GM20431 (cell line): ENCODE measurements around the gene TEX44.
"Not testable (repeated sequence)": the region's sequence is repeated elsewhere in the genome, so short reads cannot be mapped to it uniquely, and the experiment has no call there.

Experiments
- in situ Hi-C: fragments of 300-500 bp; cut with MseI, MboI; formaldehyde crosslinking; loops from one replicate; pipeline ENCODE4 v1.15.0; 2020; ENCODE audit warnings: low sequenced_read_pairs; ENCODE audit not compliant: unreplicated experiment

TEX44 gene

DNA sequence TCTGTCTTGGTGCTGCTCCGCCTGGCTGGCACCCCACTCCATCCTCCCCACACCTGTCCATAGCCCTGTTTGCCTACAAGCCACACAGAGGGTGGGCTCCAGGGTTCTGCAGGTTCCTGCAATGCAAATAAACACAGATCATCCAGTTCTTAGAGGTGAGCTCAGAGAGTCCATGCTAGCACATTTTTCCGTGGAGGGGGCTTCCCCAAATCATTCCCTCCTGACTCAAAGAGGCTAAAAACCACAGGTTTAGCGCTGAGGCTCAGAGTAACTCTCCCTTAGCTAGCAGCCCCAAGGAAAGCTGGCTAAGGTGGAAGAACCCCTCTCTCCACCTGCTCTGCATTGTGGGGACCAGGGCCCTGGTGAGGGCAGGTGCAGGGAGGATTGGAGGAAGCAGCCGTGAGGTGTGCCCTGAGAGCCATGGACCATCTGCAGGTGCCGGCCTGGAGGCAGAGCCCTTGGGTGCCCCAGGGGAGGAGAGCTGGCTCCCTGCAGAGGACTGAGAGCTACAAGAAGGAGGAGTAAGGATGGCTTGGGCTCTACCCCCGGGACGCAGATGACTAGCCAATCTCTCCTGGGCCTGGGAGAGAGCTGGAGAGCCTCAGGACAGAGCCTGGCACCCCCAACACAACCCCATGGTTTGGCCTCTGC, 23.8 kb upstream of the TEX44 start:
- in situ Hi-C loops: no loop called here

DNA sequence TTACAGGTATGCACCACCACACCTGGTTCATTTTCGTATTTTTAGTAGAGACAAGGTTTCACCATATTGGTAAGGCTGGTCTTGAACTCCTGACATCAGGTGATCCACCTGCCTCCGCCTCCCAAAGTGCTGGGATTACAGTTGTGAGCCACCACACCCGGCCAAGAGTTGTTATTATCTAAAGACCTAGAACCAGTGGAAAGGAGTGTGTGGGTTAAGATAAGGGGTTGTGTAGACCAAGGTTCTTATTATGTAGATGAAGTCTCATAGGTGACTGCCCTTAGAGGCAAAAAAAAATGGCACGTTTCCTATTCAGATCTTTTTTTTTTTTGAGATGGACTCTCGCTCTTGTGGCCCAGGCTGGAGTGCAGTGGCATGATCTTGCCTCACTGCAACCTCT, 21.7 kb upstream of the TEX44 start:
- in situ Hi-C loops: not testable (repeated sequence)

- in situ Hi-C loops: no loop called here
These were observed 20.9 kb upstream of the TEX44 start for GRCh38 chr2:231571661-231572191.

- in situ Hi-C loops: no loop called here
These were observed 19.6 kb upstream of the TEX44 start for GRCh38 chr2:231573096-231573495.

DNA sequence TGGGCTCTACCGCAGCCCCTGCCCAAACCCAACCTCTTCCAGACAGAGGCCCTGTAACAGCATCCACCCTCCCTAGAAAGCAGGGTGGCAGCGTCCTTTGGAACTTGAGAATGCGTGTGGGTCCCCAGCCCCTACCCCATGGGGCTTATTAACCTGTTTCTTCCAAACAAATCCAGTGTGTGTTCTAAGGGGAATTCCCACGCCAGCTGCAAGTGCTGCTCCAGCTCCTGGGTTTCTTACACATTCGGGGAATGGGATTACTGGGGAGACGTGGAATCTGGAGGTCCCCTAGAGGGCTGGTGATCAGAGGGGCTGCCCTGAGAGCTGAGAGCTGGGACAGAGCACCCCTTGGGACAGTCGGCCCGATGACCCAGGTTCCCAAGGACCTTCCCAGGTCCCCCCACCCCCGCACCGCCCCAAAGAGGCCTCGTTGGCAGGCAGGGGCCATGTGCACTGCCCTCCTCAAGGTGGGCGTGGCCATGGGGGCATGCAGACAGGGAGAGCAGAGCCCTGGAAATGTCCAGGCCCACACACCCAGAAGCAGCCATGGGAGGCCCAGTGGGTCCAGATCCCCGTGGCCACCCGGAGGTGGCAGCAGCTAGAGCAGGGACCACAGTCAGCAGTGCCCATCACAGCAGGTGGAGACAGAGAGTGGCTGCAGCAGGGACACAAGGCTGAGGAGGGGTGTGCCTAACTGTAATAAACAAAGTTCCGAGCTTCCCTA, 18.8 kb upstream of the TEX44 start:
- in situ Hi-C loops: no loop called here

DNA sequence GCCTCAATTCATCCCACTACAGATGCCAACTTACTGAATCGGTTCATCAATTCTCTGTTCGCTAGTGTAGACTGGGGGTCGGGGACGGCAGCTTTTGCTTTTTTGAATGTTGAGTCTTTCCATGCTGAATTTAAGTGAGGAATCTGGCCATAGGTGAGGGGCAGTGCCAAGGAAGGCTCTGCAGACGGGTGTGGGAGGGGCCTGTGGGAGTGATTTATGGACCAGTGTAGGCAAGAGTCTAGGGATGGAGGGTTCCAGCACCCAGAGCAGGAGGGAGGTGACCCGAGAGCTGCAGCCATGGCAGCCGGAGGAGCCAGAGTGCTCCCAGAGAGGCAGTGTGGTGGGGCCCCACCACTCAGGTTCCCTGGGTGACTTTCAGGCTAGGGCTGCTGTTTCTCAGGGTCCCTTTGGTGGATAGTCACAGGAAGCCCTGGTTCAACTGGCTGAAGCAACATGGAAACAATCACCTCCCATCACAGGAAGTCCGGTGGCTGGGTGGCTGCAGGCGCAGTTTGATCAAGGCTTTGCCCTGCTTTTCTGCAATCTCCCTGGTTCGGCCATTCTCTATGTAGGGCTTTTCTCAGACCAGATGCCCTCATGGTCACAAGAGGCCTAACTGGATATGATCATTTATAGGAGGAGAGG, 16.9 kb upstream of the TEX44 start:
- in situ Hi-C loops: no loop called here

GRCh38 chr2:231576465-231576864, 16.2 kb upstream of the TEX44 start:
- in situ Hi-C loops: no loop called here

DNA sequence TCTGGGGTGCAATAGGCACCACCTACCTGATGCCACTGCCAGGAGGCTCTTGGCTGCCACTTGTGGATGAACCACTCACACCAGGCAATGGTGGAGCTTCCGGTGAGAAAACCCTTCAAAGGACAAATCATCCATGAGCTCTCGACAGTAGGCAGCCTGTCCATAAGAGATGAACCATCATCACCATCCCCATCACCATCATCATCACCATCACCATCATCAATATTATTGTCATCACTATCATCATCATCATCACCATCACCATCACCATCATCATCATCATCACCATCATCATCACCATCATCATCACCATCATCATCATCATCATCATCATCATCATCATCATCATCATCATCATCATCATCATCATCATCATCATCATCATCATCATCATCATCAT, 14.0 kb upstream of the TEX44 start:
- in situ Hi-C loops: not testable (repeated sequence)

DNA sequence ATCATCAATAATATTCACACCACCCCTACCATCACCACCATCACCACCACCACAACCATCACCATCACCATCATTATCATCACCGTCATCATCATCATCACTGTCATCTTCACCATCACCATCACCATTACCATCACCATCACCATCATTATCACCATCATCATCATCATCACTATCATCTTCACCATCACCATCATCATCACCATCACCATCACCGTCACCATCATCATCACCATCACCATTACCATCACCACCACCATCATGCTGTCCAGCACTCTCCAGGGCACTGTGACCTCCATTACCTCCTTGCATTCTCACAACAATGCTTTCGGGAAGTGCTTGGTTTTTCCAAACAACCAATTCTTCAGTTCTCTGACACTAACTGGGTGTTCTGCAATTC, 13.1 kb upstream of the TEX44 start:
- in situ Hi-C loops: no loop called here

DNA sequence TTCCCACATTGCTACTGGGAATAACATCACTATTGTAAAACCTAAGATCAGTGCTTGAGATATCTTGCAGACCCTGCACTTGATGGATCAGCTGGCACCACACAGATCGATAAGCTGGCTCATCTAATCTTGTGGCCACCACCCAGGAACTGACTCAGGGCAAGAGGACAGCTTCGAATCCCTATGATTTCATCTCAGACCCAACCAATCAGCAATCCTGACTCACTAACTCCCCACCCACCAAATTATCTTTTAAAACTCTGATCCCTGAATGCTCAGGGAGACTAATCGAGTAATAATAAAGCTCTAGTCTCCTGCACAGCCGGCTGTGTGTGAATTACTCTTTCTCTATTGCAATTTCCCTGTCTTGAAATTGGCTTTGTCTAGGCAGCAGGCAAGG, 11.3 kb upstream of the TEX44 start:
- in situ Hi-C loops: no loop called here

DNA sequence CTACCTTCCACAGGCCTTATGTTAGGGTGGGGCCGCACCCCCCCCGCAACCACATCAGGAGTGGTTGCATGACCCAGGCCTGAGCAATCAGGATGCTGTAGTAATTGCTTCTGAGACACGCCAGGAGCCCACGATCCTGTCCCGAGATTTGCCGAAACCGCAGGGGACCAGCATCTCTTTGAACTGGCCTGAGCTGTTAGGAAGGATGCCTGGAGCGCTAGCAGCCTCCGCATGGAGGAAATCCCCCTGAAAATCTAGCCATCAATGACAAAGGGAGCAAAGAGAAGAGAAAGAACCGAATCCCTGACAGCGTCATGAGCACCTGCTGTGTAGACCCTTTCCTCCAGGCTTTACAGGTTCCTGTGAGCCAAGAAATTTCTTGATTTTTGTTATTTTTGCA, 8.7 kb upstream of the TEX44 start:
- in situ Hi-C loops: no loop called here

GRCh38 chr2:231587744-231588143, 4.9 kb upstream of the TEX44 start:
- in situ Hi-C loops: not testable (repeated sequence)

- in situ Hi-C loops: no loop called here
These were observed 3.0 kb upstream of the TEX44 start for GRCh38 chr2:231589656-231590055.

- in situ Hi-C loops: no loop called here
These were observed 2.0 kb upstream of the TEX44 start for GRCh38 chr2:231590614-231591013.

DNA sequence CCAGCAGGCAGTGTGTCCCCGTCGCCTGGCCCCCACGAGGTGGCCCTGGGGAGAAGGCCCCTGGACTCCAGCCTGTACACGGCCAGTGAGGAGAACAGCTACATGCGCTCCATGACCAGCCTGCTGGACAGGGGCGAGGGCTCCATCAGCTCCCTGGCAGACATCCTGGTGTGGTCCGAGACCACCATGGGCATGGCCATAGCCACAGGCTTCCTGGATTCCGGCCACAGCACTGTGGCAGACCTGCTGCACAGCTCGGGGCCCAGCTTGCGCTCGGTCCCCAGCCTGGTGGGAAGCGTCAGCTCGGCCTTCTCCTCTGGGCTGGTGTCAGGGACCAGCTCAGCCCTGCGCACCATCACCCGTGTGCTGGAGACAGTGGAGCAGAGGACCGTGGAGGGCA, 1.0 kb downstream of the TEX44 start:
- in situ Hi-C loops: no loop called here

DNA sequence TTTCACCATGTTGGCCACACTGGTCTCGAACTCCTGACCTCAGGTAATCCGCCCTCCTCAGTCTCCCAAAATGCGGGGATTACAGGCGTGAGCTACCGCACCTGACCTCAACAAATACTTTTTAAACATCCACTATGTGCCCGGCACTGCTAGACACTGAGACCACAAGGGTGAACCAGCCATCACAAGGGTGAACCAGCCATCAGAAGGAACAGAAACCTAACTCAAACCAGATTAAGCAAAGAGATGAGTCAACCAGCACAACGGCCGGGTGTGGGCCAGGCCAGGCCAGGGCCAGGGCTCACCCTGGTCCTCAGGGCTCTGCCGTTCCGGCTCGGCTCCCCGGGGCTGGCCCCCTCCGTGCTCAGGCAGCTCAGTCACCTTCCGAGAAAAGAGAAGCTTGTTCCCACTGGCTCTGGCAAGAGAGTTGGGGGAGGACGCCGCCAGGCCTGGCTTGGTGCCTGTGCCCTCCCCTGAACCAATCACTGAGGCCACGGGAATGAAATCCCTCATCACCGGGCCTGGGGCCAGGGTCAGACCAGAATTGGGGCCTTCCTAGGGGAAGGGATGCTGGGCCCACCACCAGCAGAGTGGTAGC, 4.4 kb downstream of the TEX44 start:
- in situ Hi-C loops: no loop called here

DNA sequence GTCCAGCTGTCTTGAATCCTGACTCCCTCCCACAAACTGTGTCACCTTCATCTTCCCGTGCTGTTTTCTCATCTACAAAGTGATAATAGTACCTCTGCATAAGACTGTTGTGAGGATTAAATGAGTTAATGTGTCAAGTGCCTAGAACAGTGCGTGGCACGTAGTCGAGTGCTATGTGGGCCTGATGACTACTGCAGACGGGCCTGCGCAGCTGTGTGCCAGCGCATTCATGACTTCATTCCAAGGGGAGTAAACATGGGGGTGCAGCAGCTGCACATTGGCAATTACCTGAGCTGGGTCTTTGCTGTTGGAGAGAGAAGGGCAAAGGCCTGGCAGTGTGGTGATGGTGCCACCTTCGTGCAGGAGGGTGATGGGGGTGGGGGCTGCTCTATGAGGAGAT, 5.0 kb downstream of the TEX44 start:
- in situ Hi-C loops: no loop called here

- in situ Hi-C loops: no loop called here
These were observed 8.1 kb downstream of the TEX44 start for GRCh38 chr2:231600619-231601355.

DNA sequence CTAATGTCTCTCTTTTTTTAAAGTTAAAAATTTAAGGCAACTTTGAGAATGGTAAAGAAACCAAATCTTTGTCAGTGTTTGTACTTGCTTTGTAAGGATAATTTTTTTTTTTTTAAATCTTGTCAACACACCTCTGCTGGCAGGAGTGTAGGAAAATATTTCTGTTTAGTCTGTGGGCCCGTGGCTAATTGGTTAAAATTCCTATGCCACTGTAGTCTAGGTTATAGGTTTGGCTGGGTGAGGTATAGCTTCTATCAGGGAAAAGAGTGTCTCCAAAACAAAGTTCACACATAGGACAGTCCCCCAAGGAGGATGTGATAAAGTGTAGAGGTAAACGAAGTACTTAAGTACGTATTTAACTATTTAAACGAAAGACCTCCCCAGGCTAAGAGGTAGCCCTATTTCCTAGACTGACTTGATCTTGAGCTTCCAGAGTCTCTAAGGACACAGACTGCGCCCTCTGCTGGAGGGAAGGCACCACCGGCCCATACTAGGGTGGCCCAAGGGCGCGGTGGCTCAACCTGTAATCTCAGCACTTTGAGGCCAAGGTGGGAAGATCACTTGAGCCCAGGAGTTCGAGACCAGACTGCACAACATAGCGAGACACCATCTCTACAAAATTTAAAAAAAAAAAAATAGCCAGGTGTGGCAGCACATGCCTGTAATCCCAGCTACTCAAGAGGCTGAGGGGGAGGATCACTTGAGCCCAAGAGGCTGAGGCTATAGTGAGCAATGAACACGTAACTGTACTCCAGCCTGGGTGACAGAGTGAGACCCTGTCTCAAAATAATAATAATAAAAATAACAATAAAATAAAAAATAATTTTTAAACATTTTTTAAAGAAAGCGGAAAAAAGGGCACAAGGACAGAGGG, 8.9 kb downstream of the TEX44 start:
- in situ Hi-C loops: no loop called here
